HG03097 (cell line): ENCODE measurements around the gene BAIAP2.

ENCODE experiments used
- ATAC-seq: cut with Tn5 transposase; IDR thresholded peaks from one replicate; pipeline ENCODE4 v1.9.1; 2021; ENCODE audit not compliant: unreplicated experiment, low FRiP score

Gene BAIAP2

DNA sequence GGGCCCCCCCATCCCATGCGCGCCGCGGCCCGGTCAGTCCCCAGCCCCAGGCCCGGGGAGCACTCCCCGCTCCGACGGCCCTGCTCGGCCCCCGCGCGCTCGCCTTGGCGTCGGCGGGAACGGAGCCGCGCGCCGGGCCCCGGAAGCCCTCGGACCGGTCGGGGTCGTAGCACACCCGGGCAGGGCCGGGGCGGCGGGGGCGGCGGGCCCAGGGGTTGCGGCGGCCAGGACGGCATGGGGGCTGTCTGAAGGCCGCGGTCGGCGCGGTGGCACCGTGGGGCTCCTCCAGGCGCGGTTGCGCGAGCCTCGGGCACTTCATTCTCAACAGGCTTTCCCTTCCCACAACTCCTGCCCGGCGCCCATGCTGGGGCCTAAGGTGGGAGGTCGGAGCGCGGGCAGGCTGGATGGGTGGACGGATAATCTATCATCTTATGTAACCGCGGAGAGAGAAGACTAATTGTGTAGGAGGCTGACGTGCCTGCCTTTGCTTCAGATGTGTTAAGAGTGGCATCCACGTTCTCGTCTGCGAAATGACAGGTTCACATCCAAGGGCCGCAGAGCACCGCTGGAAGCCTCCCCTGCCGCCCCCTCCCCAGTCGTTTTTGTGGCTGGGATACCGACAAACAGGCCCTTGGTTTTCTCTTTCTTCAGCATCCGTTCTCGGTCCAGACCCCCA, 708 bp downstream of the BAIAP2 start:
- ATAC-seq, result no peak

DNA sequence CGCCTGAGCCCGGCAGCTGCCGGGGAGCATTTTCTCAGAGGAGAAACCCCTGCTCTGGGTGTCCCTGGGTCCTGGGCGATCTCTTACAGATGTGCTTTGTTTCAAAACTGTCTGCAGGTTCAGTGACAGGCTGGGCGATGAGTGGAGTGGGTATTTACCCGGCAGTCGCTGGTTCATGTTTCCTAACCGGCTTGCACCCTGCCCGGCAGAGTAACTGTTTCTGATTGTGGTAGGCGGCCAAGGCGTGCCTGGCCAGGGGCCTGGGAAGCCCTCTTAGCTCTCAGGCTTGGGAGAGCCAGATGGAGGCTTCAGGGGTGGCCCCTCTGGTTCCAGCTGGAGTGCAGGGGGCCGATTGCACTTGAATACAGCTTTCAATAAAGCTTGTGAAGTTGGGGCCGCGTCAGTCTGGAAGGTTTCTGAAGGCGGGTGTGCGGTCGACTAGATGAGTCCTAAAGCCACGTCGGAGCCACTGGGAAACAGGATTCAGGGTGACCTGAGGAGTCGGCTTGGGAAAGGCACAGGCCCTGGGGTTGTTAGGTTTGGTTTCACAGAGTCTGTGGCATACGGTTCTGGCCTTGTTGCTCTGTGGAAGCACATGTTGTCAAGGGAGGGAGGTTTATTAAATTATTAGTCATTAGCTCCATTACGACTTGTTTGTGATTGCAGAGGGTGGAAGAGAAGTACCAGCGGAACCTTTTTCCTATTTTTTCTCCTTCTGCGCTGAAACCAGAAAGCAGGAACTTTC, 1.4 kb downstream of the BAIAP2 start:
- ATAC-seq, result no peak

DNA sequence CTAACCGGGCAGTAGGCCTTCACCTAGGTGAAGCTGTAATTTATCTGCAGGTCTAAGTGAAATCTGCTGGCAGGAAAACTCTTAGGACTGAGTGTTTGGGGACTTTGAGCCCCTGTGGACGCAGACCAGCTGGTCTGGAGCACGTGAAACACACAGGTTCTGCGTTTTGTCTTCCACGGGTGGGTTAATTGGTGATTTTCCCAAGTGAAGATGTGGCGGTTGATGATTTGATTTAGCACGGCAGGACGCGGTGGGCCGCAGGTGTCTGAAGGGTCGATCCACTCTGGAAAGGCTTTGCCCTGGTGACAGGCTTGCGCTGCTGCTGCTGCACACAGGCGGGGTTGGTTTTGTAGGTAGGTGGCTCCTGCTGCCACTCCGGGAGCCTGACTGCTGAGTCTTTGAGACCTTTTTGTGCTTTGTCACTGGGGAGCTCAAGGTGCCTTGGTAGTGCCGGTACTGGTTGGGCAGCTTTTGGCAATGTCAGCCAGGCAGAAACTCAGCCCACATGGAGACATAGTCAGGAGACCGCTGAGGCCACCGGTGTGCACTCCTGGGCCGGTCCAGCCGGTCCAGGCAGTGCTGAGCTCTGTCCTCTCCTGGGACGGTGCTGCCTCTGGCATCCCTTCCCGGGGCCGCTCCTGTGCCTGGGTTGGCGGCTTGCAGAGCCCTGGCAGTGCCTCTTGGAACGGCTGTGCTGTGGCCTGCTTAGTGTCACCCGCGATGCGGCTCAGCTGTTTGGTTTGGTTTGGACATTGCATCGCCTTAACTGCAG, 2.3 kb downstream of the BAIAP2 start:
- ATAC-seq, result no peak

DNA sequence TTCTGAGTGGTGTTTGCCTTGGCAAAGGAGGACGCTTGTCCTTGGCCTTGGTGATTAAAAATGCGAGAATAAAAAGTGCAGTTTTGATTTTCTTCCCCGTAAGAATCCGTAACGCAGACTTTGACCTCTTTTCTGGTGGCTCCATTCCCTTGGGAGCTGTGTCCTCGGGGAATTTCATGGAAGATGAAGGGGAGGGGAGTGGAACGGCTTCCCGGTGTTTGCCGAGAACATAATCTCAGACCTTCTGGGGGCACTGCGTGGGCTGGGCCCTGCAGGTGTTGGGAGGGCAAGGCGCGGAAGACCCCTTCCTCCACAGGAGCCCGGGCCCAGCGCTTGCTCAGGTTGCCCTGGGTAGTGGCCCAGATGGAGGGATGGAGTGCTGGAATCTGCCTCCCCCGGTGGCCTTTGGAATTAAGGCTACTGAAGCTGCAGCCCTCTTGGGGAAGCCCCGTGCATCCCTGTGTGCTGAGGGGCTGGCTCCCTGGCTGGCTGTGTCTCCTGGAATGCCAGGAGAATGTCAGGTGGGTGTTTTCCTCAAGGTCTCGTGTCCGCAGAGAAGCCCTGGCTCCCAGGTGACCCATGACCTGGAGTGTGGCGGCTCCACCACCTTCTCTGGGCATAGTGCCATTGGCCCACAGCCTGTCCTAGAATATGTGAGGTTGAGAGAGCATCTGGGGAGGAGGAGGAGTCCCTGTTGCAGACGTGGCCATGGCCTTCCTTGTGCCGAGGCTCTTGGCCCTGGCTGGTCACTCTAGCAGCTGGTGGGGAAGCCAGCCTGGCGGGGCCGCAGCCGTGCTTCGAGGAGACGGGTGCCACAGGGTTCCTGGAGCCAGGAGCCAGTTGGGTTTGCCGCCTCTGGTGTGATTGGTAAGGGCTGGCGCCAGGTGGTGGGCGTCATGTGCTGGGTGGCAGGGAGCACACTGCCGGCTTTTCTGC, 3.1 kb downstream of the BAIAP2 start:
- no peak for ATAC-seq

DNA sequence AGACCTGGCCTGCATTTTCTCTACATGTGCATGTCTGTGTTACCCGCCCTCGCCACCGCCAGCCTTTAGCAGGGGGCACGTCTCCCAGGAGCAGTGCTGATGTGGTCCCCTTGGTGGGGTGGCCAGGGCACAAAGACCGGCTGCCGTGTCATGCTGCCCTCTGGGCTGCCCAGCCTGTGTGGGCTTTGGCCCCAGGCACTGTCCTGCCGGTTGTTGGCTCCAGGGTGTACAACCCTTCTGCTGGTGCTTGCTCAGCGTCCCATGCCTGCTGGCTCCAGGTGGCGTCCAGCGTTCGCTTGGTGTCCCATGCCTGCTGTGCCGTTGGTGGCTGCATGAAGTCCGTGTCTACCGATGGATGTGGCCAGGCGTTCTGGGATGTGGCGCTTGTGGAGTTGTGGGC, 4.1 kb downstream of the BAIAP2 start:
- ATAC-seq, result no peak

DNA sequence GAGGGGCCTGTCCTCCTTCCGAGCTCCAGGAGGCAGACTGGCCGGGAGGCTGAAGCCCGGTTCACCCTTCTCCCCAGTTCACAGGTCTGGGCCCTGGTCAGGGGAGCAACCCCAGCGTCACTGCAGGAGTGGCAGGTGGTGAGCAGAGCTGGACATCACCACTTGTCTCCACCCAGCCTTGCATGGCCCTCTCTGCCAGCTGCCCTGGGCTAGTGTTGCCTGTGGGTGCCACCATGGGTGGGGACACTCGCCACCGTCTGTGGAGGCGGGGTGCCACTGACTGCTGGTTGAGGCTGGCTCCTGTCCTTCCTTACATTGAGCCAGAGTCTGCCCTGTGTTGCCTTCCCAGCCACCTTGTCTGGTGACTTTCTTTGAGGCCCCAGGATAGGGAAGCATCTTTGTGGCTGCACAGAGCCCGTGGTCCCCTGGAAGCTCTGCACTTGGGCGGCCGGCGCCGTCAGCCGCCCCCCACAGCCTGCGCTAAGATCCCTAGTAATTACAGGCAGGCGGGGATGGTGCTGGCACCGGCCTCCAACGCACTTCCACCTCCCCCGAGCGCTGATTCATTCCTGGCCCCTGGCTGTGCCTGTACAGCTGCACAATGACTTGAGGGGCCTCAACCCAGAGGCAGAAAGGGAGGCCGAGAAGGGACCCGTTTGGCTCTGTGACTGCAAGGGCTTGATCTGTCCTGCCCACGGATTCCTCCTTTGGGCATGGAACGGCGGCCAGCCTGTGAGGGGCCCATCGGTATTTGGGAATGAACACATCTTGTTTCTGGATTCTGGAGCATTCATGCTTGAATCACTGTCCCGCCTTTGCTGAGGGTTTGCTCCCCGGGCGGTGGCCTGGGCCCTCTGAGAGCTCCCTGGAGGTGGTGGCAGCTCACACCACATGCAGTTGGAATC, 5.2 kb downstream of the BAIAP2 start:
- ATAC-seq, result no peak

DNA sequence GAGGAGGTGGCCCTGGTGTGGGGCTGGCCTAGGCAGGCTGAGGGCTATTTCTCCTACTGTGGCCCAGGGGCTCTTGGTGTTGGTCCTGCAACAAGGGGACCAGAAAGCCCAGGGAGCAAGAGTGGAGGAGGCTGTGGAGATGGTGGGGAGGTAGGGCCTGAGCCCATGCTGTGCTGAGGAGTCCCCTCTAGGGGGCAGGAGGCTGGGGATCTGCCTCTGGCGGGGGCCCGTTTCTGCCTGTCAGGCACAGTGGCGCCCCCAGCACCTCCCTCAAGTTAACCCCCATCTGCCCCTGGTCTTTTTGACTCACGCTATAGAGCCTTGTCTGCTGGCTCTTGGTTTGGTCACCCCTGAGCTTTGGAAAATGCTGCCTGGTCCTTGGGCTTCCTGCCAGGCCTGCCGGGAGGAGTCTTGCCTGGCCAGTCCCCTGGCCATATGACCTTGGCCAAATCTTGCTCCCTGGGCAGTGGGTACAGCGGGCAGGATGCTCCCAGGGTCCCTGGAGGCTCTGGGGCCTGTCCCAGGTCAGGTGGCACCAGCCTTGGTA, 5.9 kb downstream of the BAIAP2 start:
- no peak for ATAC-seq

DNA sequence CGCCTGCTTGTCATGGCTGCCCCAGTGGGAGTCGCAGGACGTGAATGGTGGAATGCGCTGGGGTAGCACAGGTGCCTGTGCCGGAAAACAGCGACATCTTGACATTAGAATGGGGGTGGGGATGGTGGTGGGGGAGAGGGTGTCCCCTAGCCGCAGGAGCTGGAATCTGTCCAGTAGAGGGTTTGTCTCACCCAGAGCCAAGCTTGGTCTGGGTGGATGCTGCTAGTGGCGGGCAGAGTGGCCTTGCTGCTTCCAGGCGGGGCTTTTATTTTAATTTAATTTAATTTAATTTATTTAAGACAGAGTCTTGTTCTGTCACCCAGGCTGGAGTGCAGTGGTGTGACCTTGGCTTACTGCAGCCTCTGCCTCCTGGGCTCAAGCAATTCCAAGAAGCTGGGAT, 7.7 kb downstream of the BAIAP2 start:
- no peak for ATAC-seq

DNA sequence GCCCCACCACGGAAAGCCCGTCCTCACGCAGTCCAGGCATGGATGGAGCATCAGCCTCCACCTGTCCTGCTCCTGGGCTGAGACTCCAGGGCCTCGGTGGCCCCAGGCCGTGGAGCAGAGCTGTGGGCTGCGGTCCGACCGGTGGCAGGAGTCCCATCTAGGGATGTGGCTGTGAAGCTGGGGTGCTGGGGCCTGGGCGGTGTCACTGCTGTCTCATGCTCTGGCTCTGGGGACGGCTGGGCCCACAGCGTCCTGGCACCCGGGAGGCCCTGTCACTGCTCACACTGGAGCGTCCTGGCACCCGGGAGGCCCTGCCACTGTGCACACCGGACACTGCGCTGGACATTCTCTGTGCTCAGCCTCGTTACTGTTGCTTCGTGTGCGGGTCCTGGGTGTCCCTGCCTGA, 8.4 kb downstream of the BAIAP2 start:
- ATAC-seq, result no peak

DNA sequence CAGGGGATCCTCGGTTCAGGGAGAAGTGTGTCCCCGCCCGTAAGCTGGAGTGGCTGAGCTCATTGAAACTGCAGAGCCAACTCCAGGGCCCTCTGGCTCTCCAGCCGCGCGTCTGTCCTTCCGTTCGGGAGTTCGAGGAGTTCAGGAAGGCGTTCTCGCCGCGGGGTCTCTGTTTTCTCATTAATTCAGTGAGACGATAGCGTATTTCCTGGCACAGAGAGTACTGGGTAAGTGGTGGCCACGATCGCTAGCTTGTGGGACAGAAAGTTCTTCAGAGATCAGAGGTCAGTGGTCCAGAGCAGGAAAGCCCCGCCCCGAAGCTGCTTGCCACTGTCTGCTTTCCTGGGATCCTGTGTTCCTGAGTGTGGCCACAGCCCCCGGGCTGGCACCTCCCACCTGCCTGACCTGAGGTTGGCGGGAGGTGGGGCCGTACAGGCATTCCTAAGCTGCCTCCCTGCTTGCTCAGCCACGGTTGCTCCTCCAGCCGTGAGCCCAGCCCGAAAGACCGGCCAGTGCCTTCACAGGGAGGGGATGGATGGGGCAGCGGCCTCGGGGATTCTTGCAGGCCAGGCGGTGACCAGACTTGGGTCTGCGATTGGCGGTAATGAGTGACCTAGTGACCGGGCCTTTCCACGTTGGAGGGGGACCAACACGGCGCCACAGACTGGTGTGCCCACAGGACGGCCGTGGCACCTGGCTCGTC, 8.9 kb downstream of the BAIAP2 start:
- ATAC-seq, result no peak

DNA sequence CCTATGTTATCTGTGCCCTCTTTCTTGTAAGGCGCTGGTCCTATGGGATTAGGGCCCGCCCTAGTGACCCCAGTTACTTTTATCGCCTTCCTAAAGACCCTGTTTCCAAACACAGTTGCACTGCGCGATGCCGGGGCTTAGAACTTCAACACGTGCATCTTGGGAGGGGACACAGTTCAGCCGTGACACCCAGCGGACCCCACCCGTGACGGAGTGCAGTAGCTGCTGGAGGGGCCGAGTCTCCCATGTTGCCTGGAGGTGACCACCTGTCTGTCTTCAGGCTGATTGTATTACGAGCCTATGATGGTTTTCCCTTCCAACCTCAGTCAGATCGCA, 9.4 kb downstream of the BAIAP2 start:
- no peak for ATAC-seq

DNA sequence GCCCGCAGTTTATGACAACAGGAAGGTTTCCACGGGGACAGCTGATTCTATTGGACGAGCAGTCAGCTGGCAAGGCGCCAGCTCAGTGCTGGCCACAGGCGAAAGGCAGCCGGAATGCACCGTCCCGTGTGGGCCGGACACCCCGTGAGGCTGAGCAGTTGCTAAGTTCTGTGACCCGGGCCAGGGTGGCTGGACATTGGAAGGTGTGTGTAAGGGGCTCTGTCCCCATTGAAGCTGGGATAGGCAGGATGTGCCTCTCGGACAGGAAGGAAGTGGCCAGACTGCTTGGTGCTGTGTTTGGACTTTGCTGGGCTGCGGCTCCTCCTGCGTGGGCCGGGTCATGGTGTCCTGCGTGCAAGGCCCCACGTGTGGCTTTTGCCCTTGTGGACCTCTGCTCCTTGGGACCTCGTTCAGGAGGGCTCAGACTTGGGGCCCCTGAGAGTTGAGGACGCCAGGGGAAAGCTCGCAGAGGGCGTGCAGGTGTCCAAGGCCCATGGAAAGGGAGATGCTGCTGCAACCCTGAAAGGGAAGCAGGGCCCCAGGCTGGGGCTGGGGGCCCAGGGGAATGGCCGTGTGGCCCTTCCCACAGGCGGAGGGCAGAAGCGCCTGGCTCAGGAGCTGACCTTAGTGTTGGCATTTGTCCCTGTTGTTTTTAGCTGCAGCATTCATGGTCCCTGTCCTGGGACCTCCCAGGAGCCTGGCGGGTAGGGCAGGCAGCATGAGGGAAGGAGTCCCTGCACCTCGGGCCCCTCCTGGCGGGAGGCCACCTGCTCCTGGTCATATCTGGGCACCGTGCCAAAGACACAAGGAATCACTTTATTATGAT, 10.0 kb downstream of the BAIAP2 start:
- no peak for ATAC-seq

DNA sequence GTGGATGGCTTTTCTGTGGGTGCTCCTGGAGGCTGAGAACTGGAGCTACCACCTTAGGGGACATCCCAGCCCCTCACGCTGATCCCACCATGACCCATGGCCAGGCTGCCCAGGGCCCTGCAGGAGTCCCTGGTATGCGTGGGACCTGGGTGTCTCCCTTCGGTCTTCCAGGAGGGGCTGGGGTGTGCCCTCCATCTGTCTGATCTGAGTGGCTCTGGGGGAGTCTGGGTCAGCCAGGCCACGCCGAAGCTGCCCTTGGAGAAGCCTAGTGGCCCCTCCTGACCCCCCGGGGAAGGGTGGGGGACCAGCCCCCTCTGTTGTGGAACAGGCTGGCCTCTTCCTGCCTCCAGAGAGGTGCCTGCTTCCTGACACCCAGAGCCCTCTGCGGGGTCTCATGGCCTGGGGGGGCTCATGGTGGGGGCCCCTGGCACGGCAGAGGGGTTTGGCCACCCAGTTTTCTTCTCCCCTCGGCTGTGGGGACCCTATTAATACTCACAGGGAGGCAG, 10.7 kb downstream of the BAIAP2 start:
- no peak for ATAC-seq

DNA sequence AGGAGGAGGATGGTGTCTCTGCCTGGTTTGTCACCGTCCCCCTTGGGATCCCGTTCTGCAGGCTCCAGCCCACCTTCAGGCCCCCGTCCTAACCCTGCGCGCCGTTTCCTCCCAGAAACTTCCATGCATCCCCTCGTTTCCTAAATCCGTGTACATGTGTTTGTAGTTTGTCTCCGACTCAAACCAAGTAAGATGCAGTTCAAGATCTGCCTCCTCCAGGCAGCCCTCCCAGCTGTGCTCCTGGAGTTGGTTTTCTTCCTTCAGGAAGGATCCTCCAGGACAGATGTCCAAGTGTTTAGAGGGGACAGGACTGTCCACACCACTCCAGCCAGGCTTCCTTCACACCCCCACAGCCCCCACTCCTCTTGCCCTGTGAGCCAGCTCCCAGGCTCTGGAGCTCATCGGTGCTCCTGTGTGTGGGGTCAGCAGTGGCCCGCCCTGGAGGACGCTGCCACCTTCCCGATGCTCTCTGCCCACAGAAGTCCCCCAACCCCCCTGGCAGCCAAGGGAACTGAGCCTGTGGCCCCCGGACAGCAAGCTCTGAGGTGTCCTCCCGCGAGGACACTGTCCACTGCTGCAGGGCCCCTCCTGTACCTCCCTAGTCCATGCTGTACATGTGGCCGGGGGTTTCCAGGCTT, 11.3 kb downstream of the BAIAP2 start:
- no peak for ATAC-seq

DNA sequence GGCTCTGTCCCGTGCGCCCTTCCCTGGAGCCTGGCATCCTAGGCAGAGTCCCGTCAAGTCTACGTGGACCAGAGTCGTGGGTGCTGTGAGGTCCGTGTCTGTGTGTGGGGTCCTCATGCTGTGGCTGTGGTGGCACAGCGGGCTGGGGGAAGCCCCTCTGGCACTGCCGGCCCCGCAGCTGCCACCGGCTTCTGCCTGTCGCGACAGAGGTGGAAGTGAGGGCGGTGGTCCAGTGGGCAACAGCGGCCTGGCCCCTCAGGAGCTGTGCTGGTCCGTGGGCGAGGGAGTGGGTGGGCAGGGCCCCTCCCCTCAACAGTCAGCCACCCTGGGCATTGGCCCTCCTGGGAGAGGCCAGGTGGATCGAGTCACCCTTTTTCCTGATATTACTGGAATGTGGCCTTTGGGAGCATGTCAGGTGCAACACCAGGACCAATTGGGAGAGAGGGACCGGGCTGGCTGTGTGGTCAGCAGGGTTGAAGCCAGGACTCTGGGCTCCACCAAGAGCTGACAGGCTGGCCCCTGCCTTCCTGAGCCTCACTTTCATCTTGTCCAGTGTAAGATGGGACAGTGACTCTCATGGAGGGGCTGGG, 11.9 kb downstream of the BAIAP2 start:
- ATAC-seq, result no peak

DNA sequence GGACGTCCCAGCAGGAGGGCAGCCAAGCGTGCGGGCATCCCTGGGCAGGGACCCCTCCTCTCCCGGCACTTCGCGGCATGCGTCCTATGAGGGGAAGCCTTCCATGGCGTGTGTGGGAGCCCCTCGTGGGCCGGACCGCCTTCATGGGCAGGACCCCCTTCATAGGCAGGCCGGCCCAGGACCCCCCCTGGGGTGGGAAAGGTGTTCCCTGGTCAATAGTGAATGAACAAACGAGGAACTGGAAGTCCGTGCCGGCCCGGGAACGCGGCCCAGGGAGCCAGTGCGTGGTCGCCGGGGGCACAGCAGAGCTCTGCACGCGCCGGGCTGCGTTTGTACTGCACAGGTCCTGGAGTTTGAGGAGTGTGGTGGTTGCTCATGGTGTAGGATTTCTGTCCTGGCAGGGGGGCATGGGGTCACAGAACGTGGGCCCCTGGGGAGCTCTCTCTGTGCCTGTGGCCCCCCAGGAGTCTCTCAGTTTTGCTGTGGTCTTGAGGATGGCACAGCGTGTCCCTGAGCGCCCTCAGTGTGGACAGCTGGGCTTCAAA, 13.9 kb downstream of the BAIAP2 start:
- ATAC-seq, result no peak
